ENCODE results near the gene USH1G. TPM values are rescaled to one million over a fixed set of nuclear protein-coding genes. Genes with fewer than 3 reads are reported as not detected.

USH1G gene
- polyA plus RNA-seq, 1 experiment = not detected

DNA sequence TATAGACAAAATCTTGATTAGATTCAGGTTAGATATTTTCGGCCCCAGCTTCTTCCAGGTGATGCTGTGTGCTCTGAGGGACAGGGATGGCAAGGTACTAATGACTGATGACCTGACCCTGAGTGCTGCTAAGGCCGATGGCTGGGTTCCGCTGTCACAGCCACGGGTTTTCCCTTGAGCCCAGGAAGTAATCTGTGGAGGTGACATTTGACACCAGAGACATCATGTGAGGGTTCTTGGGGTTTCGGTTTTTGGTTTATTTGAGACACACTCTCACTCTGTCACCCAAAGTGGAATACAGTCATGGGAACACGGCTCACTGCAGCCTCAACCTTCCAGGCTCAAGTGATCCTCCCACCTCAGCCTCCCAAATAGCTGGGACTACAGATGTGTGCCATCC, 22.5 kb upstream of the USH1G start:
- H3K27ac ChIP-seq (ENCODE audit: low read depth, low read length) = no peak overlapping the region
- TF ChIP-seq, protein P1, sequence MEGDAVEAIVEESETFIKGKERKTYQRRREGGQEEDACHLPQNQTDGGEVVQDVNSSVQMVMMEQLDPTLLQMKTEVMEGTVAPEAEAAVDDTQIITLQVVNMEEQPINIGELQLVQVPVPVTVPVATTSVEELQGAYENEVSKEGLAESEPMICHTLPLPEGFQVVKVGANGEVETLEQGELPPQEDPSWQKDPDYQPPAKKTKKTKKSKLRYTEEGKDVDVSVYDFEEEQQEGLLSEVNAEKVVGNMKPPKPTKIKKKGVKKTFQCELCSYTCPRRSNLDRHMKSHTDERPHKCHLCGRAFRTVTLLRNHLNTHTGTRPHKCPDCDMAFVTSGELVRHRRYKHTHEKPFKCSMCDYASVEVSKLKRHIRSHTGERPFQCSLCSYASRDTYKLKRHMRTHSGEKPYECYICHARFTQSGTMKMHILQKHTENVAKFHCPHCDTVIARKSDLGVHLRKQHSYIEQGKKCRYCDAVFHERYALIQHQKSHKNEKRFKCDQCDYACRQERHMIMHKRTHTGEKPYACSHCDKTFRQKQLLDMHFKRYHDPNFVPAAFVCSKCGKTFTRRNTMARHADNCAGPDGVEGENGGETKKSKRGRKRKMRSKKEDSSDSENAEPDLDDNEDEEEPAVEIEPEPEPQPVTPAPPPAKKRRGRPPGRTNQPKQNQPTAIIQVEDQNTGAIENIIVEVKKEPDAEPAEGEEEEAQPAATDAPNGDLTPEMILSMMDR (IDR thresholded peaks at IDR 0.05; ENCODE audit: low read depth, low read length) = no peak
- ChIA-PET POLR2A (interaction anchor here (0.8 kb wide), 1 partner anchor 72 kb away, joined by 3 read pairs; no protein-coding TSS in a partner anchor), CTCF (interaction anchor here (0.7 to 2.3 kb wide), 3 partner anchors 10 to 16 kb away, joined by 3 to 12 read pairs (median 3); no protein-coding TSS in a partner anchor)
- no peak overlapping the region for H3K4me3 ChIP-seq (ENCODE audit: low read depth, low read length)
- H3K27me3 ChIP-seq (ENCODE audit: control insufficient read depth, insufficient read depth, low read length) = peaks cover 43% of the 10 kb centered on the region
- no peaks in the 10 kb centered on the region; the same call in 1 of the 2 replicates for H3K9me3 ChIP-seq (ENCODE audit: control insufficient read depth, insufficient read depth, low read length)
- no peak for DNase-seq (ENCODE audit: low read depth, low spot score)

DNA sequence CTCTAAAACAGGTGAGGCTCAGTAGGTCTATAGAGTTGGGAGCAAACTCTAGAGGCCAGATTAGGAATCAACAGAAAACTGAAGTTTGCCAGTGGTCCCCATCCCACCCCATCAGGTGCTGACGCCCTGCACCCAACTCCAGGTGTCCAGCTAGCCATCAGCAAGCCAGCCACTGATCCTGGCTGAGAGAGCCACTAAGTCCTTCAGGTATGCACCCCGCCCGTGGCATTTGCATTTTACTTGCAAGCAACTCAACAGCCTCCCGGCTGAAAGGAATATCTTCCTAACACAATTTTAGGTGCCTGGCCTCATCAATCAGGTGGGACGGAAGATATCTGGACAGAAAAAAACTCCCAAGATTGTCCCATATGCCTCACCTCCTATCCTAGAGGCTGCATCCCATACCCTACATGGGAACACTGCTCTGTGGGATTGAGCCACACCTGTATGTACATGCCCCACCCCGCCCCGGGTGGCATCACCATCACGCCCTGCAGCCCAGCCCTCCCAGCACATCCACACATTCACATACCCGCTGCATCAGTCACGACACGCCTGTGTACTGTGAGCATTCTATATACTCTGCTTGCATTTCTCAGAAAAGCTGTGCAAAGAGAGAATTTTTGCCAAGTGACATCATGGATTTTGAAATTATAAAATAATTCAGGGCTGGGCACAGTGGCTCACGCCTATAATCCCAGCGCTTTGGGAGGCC, 20.9 kb upstream of the USH1G start:
- Histone ChIP-seq H3K27ac (ENCODE audit: low read depth, low read length) (no peak overlapping the region), H3K27me3 (ENCODE audit: control insufficient read depth, insufficient read depth, low read length) (peaks cover 38% of the 10 kb centered on the region), H3K9me3 (ENCODE audit: control insufficient read depth, insufficient read depth, low read length) (no peaks in the 10 kb centered on the region; the same call in 1 of the 2 replicates), H3K4me3 (ENCODE audit: low read depth, low read length) (no peak overlapping the region)
- TF ChIP-seq, protein P1 (IDR thresholded peaks at IDR 0.05; ENCODE audit: low read depth, low read length) = no peak
- CTCF ChIA-PET = interaction anchor here (2.3 kb wide), 1 partner anchor 17 kb away, joined by 12 read pairs; no protein-coding TSS in a partner anchor
- DNase-seq (ENCODE audit: low read depth, low spot score) = no peak
- POLR2A ChIA-PET = no interaction called here

DNA sequence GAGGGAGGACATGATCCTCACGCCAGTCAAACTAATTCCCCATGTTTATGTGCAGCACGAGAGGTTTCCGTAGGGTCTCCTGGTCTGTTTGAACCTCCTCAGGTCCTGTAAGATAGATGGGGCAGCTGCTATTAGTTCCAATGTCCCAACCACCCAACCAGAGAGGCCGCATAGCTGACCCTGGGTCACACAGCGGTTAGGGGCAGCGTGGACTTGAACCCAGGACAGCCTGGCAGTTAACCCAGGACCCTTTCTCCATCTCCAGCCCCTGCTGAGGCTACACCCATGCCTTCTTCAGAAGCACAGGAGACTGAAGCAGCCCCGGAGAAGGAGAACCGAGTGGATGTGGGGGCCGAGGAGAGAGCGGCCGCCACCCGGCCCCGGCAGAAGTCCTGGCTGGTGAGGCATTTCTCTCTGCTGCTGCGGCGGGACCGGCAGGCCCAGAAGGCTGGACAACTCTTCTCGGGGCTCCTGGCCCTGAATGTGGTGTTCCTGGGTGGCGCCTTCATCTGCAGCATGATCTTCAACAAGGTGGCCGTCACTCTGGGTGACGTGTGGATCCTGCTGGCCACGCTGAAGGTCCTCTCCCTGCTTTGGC, 18.2 kb upstream of the USH1G start:
- ChIA-PET CTCF (no interaction called here), POLR2A (no interaction called here)
- Histone ChIP-seq H3K27ac (ENCODE audit: low read depth, low read length) (no peak overlapping the region), H3K27me3 (ENCODE audit: control insufficient read depth, insufficient read depth, low read length) (peaks cover 57% of the 10 kb centered on the region), H3K4me3 (ENCODE audit: low read depth, low read length) (no peak overlapping the region), H3K9me3 (ENCODE audit: control insufficient read depth, insufficient read depth, low read length) (no peaks in the 10 kb centered on the region)
- no peak for DNase-seq (ENCODE audit: low read depth, low spot score)
- TF ChIP-seq, protein P1 (IDR thresholded peaks at IDR 0.05; ENCODE audit: low read depth, low read length) = no peak

DNA sequence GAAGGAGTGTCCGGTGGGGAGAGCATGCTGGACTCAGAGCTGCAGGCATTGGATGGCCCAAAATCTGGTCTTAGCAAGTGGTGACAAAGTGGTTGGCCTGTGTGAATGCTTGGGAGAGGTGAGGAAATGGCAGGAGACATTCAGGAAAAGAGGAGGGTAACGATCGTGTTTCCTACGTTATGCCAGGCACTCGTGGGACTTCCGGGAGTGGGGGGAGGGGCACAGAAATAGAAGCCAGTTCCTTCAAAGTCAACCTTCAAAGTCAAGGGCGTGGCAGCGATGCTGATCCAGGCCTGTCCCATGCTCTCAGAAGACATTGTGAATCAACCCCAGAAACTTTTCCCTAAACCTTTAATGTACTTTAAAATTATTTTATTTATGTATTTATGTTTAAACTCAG, 16.5 kb upstream of the USH1G start:
- no peaks in the 10 kb centered on the region; the same call in 1 of the 2 replicates for H3K9me3 ChIP-seq (ENCODE audit: control insufficient read depth, insufficient read depth, low read length)
- TF ChIP-seq, protein P1 (IDR thresholded peaks at IDR 0.05; ENCODE audit: low read depth, low read length) = no peak
- CTCF ChIA-PET = interaction anchor here (1.6 kb wide), 1 partner anchor 18 kb away, joined by 6 read pairs; no protein-coding TSS in a partner anchor
- H3K27me3 ChIP-seq (ENCODE audit: control insufficient read depth, insufficient read depth, low read length) = peaks cover 67% of the 10 kb centered on the region
- POLR2A ChIA-PET = no interaction called here
- no peak for DNase-seq (ENCODE audit: low read depth, low spot score)
- H3K4me3 ChIP-seq (ENCODE audit: low read depth, low read length) = no peak overlapping the region
- no peak overlapping the region for H3K27ac ChIP-seq (ENCODE audit: low read depth, low read length)

Measured in AG04450 (cell line).